Smooth muscle cell (in vitro differentiated cells): ENCODE measurements around the gene TAS1R1. TPM values are rescaled to one million over a fixed set of nuclear protein-coding genes. Genes with fewer than 3 reads are reported as not detected.
"Not testable (repeated sequence)": the region's sequence is repeated elsewhere in the genome, so short reads cannot be mapped to it uniquely, and the experiment has no call there.

Experiments used
- DNase-seq: peaks from one replicate; lab custom pipeline; 2025; ENCODE audit not compliant: unreplicated experiment; lab: John Stamatoyannopoulos, UW
- H2AFZ ChIP-seq: fragments of 200-600 bp; sonication (generic); 2 replicates; pipeline ENCODE4 v1.6.0; 2016; ENCODE audit warnings: antibody characterized with exemption, low read depth, mild to moderate bottlenecking
- H3F3A ChIP-seq: fragments of 200-600 bp; sonication (generic); 2 replicates; pipeline ENCODE4 v1.6.0; 2017; ENCODE audit warnings: antibody characterized with exemption, low read depth
- H3K27ac ChIP-seq: fragments of 200-600 bp; sonication (generic); 2 replicates; pipeline ENCODE4 v1.5.1; 2016; ENCODE audit warnings: low read depth, mild to moderate bottlenecking
- H3K27me3 ChIP-seq: fragments of 200-600 bp; sonication (generic); 2 replicates; pipeline ENCODE4 v1.6.1; 2016; ENCODE audit warnings: low read depth, mild to moderate bottlenecking
- H3K36me3 ChIP-seq: fragments of 200-600 bp; sonication (generic); 2 replicates; pipeline ENCODE4 v1.5.1; 2016; ENCODE audit warnings: low read depth
- H3K4me1 ChIP-seq: fragments of 200-600 bp; sonication (generic); 2 replicates; pipeline ENCODE4 v1.5.1; 2016; ENCODE audit warnings: low read depth
- H3K4me2 ChIP-seq: fragments of 200-600 bp; sonication (generic); 2 replicates; pipeline ENCODE4 v1.6.0; 2016; ENCODE audit warnings: mild to moderate bottlenecking
- H3K4me3 ChIP-seq: fragments of 200-600 bp; sonication (generic); 2 replicates; pipeline ENCODE4 v1.5.1; 2016; ENCODE audit warnings: mild to moderate bottlenecking
- H3K79me2 ChIP-seq: fragments of 200-600 bp; sonication (generic); 2 replicates; pipeline ENCODE4 v1.6.0; 2016; ENCODE audit warnings: low read depth, mild to moderate bottlenecking
- H3K9ac ChIP-seq: fragments of 200-600 bp; sonication (generic); 2 replicates; pipeline ENCODE4 v1.6.0; 2016; ENCODE audit warnings: low read depth
- H3K9me3 ChIP-seq: fragments of 200-600 bp; sonication (generic); replicated peaks from 2 replicates; pipeline ENCODE4 v1.5.1; 2016; ENCODE audit warnings: low read depth
- H4K20me1 ChIP-seq: fragments of 200-600 bp; sonication (generic); 2 replicates; pipeline ENCODE4 v1.6.0; 2016; ENCODE audit warnings: low read depth
- CTCF ChIP-seq: fragments of 200-600 bp; sonication (generic); IDR thresholded peaks from 2 replicates; pipeline ENCODE4 v1.5.1; 2017; ENCODE audit warnings: borderline replicate concordance, mild to moderate bottlenecking, antibody characterized with exemption; ENCODE audit not compliant: insufficient read depth, poor library complexity, severe bottlenecking
- WGBS: methylation state at CpG from one replicate; pipeline ENCODE4 v1.1.7; 2016; ENCODE audit warnings: low lambda C conversion rate; 5-methylcytosine and 5-hydroxymethylcytosine counted together
- polyA plus RNA-seq: library from polyadenylated mRNA; unstranded; fragments of >200 nt; fragmentation: Nextera tagmentation; extraction: Ambion mirVana; gene quantifications from 2 replicates; pipeline ENCODE4 v1.2.1, GENCODE V29; 2016
- total RNA-seq: library from RNA; depleted of rRNA; stranded (reverse); fragments of >200 nt; gene quantifications from 2 replicates; pipeline ENCODE4 v1.2.3, GENCODE V29; 2014

The TAS1R1 gene
- total and polyA plus RNA-seq, 2 experiments from 2014 or later: 0.27 TPM; not detected in 1

GRCh38 chr1:6554031-6554906 lies 838 bp upstream of the TAS1R1 start, which contains the start of gene NOL9:
Gene NOL9, minus strand, starts transcription at chr1:6554513. Its CDS starts 11 bp downstream, at chr1:6554502.
- peak within 1 kb of the TSS; percentile 100 for H3K4me3 ChIP-seq
- no peaks in the 10 kb centered on the region for H3K9me3 ChIP-seq
- peak; percentile 97 for TF ChIP-seq CTCF
- H3K27ac ChIP-seq: no peak within 1 kb of the TSS
- H3K9ac ChIP-seq: peak within 1 kb of the TSS; percentile 96
- 4% methylated on average over 74 of the region's 87 CpGs for WGBS
- H3K4me1 ChIP-seq: peaks cover 3% of the 10 kb centered on the region
- H4K20me1 ChIP-seq: no peaks in the 10 kb centered on the region
- DNase-seq: peak; percentile 83
- H2AFZ ChIP-seq: peak within 1 kb of the TSS; percentile 96
- H3K79me2 ChIP-seq: peaks cover 25% of the 10 kb centered on the region
- peak within 1 kb of the TSS; percentile 99 for H3K4me2 ChIP-seq
- H3K27me3 ChIP-seq: no peaks in the 10 kb centered on the region
- H3K36me3 ChIP-seq: peaks cover 5% of the 10 kb centered on the region
- no peaks in the 10 kb centered on the region for H3F3A ChIP-seq

GRCh38 chr1:6557597-6557996 lies 2.5 kb downstream of the TAS1R1 start:
- Histone ChIP-seq H3K27ac (no peak overlapping the region), H2AFZ (no peak overlapping the region), H3K4me2 (no peak overlapping the region), H4K20me1 (no peaks in the 10 kb centered on the region), H3K79me2 (peaks cover 17% of the 10 kb centered on the region), H3F3A (no peaks in the 10 kb centered on the region), H3K9ac (no peak overlapping the region), H3K4me1 (peaks cover 3% of the 10 kb centered on the region), H3K4me3 (no peak overlapping the region), H3K9me3 (no peaks in the 10 kb centered on the region), H3K27me3 (no peaks in the 10 kb centered on the region), H3K36me3 (no peaks in the 10 kb centered on the region)
- no peak for DNase-seq
- WGBS: 93% methylated on average over 1 of the region's 1 CpG
- TF ChIP-seq CTCF: no peak

- not testable (repeated sequence) for H3K79me2 ChIP-seq, H4K20me1 ChIP-seq, H3K36me3 ChIP-seq, H3K27me3 ChIP-seq, DNase-seq, H3F3A ChIP-seq, H3K4me2 ChIP-seq, H3K4me1 ChIP-seq, H3K9me3 ChIP-seq, H2AFZ ChIP-seq, H3K9ac ChIP-seq, H3K4me3 ChIP-seq, H3K27ac ChIP-seq
- 83% methylated on average over 11 of the region's 11 CpGs for WGBS
These were observed 4.1 kb downstream of the TAS1R1 start for GRCh38 chr1:6559161-6559560.

- H3K79me2 ChIP-seq: no peaks in the 10 kb centered on the region
- no peak overlapping the region for H3K9ac ChIP-seq
- H3K36me3 ChIP-seq: no peaks in the 10 kb centered on the region
- H3K27ac ChIP-seq: no peak overlapping the region
- no peaks in the 10 kb centered on the region for H4K20me1 ChIP-seq
- peaks cover 13% of the 10 kb centered on the region for H3K27me3 ChIP-seq
- H3F3A ChIP-seq: no peaks in the 10 kb centered on the region
- no peak overlapping the region for H2AFZ ChIP-seq
- no peak for TF ChIP-seq CTCF
- WGBS: 90% methylated on average over 9 of the region's 9 CpGs
- no peaks in the 10 kb centered on the region for H3K4me1 ChIP-seq
- no peak for DNase-seq
- no peak overlapping the region for H3K4me2 ChIP-seq
- H3K9me3 ChIP-seq: no peaks in the 10 kb centered on the region
- no peak overlapping the region for H3K4me3 ChIP-seq
These were observed 5.2 kb downstream of the TAS1R1 start for GRCh38 chr1:6560267-6560666.
